ENCODE measurements around the gene LGALS7. TPM values are rescaled to one million over a fixed set of nuclear protein-coding genes. Genes with fewer than 3 reads are reported as not detected.

The LGALS7 gene
- total and polyA plus RNA-seq, 2 of the 8 experiments (the other 6 are each of a cell fraction or from before 2014, with no cell fraction given), result 0.32 TPM; not detected in 1

DNA sequence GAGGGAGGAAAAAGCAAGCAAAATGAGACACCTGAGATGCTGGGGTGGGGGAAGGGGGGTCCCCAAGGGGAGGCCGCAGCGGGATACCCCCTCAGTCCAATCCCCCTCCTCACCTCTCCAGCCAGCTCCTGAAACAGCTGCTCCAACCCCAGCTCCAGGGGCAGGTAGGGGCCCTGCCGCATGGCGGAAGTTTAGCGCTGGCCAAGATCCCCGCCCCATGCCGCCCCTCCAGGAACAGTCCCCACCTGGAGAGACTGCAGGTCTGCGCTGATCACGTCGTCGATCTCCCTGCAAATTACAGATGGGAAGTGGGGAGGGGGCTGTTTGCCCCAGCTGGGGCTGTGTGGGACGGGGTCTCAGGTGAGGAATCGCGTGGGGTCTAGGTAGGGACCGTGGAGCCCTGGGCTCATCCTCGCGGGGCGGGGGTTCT is 38.0 kb downstream of the LGALS7 start:
- Histone ChIP-seq H3K18ac (ENCODE audit: extremely low read depth, low read length) (no peak overlapping the region; the same call in 1 of the 2 replicates), H2AFZ (ENCODE audit: low read length) (no peak overlapping the region), H2BK120ac (replicated peaks; ENCODE audit: low read depth, low read length) (no peak overlapping the region), H3K9me3 (ENCODE audit: insufficient read depth in 2 of 2, low read depth in 1 of 2, low read length in 1 of 2) (peaks cover 0 to 3% of the 10 kb centered on the region in 2 experiments; a peak in 1 of 4 replicates), H4K5ac (ENCODE audit: insufficient read length, low read depth, low read length) (peak overlapping the region; percentile 36), H4K91ac (replicated peaks; ENCODE audit: insufficient read length, low read length) (peak overlapping the region; percentile 52), H3K4me3 (ENCODE audit: extremely low read depth in 1 of 4, insufficient read depth in 2 of 4, low read depth in 3 of 4, low read length in 4 of 4) (peak overlapping the region; percentile 39 to 66 (median 50)), H3K27me3 (replicated peaks in 1 of 4; ENCODE audit: control insufficient read depth in 3 of 4, extremely low read depth in 1 of 4, insufficient read depth in 3 of 4, low read length in 3 of 4) (peaks cover 4 to 16% (median 13%) of the 10 kb centered on the region in 4 experiments), H3K23ac (ENCODE audit: insufficient read length) (no peak overlapping the region), H3K79me1 (ENCODE audit: low read depth, low read length) (peaks cover 2% of the 10 kb centered on the region), H2AK5ac (ENCODE audit: low read depth, low read length) (no peak overlapping the region), H4K8ac (ENCODE audit: extremely low read depth, insufficient read depth, low read length) (peak overlapping the region; percentile 91), H3K56ac (replicated peaks; ENCODE audit: insufficient read length, low read depth, low read length) (no peak overlapping the region), H3K27ac (ENCODE audit: low read depth, low read length) (no peak overlapping the region), H2BK20ac (ENCODE audit: low read length) (no peak overlapping the region), H2BK15ac (ENCODE audit: low read length) (no peak overlapping the region), H3K9ac (replicated peaks in 1 of 4; ENCODE audit: extremely low read depth in 1 of 4, low read depth in 3 of 4, low read length in 3 of 4) (no peak overlapping the region), H4K20me1 (replicated peaks in 1 of 2; ENCODE audit: control insufficient read depth in 1 of 2, insufficient read depth in 2 of 2, low read length in 2 of 2) (peaks cover 6 to 12% of the 10 kb centered on the region in 2 experiments), H2BK12ac (ENCODE audit: low read depth, low read length) (0 out of 2 replicates have a peak overlapping the region, but pooled peaks have one; percentile 39), H3K23me2 (ENCODE audit: low read depth, low read length) (peaks cover 10% of the 10 kb centered on the region; the same call in 1 of the 2 replicates), H2BK5ac (ENCODE audit: low read depth, low read length) (peak overlapping the region; percentile 35; the same call in 1 of the 2 replicates), H3K4me1 (replicated peaks in 1 of 4; ENCODE audit: control insufficient read depth in 3 of 4, insufficient read depth in 4 of 4, low read length in 3 of 4) (peaks cover 0 to 15% (median 10%) of the 10 kb centered on the region in 4 experiments; a peak in 6 of 7 replicates), H3K79me2 (ENCODE audit: control insufficient read depth in 1 of 2, insufficient read depth in 2 of 2, low read length in 2 of 2) (no peaks in the 10 kb centered on the region), H3K4me2 (ENCODE audit: insufficient read depth in 1 of 2, low read depth in 2 of 2, low read length in 2 of 2) (peak overlapping the region; percentile 60 to 65), H3K36me3 (ENCODE audit: control insufficient read depth in 2 of 4, insufficient read depth in 4 of 4, low read length in 3 of 4) (peaks cover 4 to 16% (median 6%) of the 10 kb centered on the region in 4 experiments; a peak in 5 of 8 replicates), H3K14ac (ENCODE audit: insufficient read length) (no peak overlapping the region), H3K4ac (replicated peaks; ENCODE audit: insufficient read length, low read depth, low read length) (peak overlapping the region; percentile 94)
- DNase-seq (ENCODE audit: low read depth in 1 of 2, low spot score in 2 of 2) (peak in 1 of 2 experiments; percentile 82), FAIRE-seq (no peak)
- ChIA-PET POLR2A (ENCODE audit: partially characterized antibody) (interaction anchor here (0.6 to 3.0 kb wide), 11 partner anchors 10 to 283 kb away, joined by 3 to 11 read pairs (median 4); no protein-coding TSS in a partner anchor), CTCF (ENCODE audit: partially characterized antibody) (interaction anchor here (0.8 to 2.0 kb wide), 5 partner anchors 9 to 220 kb away, joined by 3 to 4 read pairs (median 3); no protein-coding TSS in a partner anchor)
- WGBS, 2 experiments (ENCODE audit: extremely low coverage in 1 of 2, insufficient coverage in 1 of 2, insufficient read length in 1 of 2, insufficient replicate concordance in 2 of 2, low coverage in 1 of 2, low lambda C conversion rate in 2 of 2, missing lambda C conversion rate in 1 of 2), result 22% methylated on average over 12 of the region's 18 CpGs; no CpG with 5 or more reads in 1 of the 2 experiments
- TF ChIP-seq CBX5 (IDR thresholded peaks at IDR 0.05; ENCODE audit: low read depth, low read length), result no peak
- no peak for TF ChIP-seq SIRT6 (IDR thresholded peaks at IDR 0.05; ENCODE audit: low read length)
- TF ChIP-seq RBBP5 (IDR thresholded peaks at IDR 0.05; ENCODE audit: borderline replicate concordance, low read depth, low read length), result no peak
- TF ChIP-seq, protein P1, sequence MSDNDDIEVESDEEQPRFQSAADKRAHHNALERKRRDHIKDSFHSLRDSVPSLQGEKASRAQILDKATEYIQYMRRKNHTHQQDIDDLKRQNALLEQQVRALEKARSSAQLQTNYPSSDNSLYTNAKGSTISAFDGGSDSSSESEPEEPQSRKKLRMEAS (IDR thresholded peaks at IDR 0.05), result peak; percentile 62; the same call in 1 of the 2 replicates
- no peak for TF ChIP-seq HDAC2 (IDR thresholded peaks at IDR 0.05; ENCODE audit: borderline replicate concordance in 1 of 2, low read depth in 2 of 2, low read length in 2 of 2)
- TF ChIP-seq, protein P2, sequence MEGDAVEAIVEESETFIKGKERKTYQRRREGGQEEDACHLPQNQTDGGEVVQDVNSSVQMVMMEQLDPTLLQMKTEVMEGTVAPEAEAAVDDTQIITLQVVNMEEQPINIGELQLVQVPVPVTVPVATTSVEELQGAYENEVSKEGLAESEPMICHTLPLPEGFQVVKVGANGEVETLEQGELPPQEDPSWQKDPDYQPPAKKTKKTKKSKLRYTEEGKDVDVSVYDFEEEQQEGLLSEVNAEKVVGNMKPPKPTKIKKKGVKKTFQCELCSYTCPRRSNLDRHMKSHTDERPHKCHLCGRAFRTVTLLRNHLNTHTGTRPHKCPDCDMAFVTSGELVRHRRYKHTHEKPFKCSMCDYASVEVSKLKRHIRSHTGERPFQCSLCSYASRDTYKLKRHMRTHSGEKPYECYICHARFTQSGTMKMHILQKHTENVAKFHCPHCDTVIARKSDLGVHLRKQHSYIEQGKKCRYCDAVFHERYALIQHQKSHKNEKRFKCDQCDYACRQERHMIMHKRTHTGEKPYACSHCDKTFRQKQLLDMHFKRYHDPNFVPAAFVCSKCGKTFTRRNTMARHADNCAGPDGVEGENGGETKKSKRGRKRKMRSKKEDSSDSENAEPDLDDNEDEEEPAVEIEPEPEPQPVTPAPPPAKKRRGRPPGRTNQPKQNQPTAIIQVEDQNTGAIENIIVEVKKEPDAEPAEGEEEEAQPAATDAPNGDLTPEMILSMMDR (IDR thresholded peaks at IDR 0.05; ENCODE audit: control extremely low read depth in 1 of 3, insufficient read depth in 1 of 3, low read depth in 1 of 3, low read length in 3 of 3), result no peak
- no peak for TF ChIP-seq E2F6 (IDR thresholded peaks at IDR 0.05)
- TF ChIP-seq CHD1 (IDR thresholded peaks at IDR 0.05; ENCODE audit: low read depth, low read length), result no peak
- no peak for TF ChIP-seq CEBPB (IDR thresholded peaks at IDR 0.05; ENCODE audit: low read depth, low read length)

Measured in H1 (cell line).